Renal cortical epithelial cell (primary cell): ENCODE measurements around the gene FAM83C. TPM values are rescaled to one million over a fixed set of nuclear protein-coding genes. Genes with fewer than 3 reads are reported as not detected.
"Not testable (repeated sequence)": the region's sequence is repeated elsewhere in the genome, so short reads cannot be mapped to it uniquely, and the experiment has no call there.

Source experiments
- DNase-seq: peaks from one replicate; pipeline ENCODE4 v3.0.0-alpha.2; 2011; ENCODE audit warnings: low read depth
- total RNA-seq: library from RNA; depleted of rRNA; stranded (reverse); fragments of >200 nt; gene quantifications from 2 replicates; pipeline ENCODE4 v1.2.3, GENCODE V29; 2014

The FAM83C gene
- total RNA-seq, 1 donor from 2014 or later, result not detected

- DNase-seq, result no peak
These were observed 25.1 kb downstream of the FAM83C start for GRCh38 chr20:35267092-35267491.

DNA sequence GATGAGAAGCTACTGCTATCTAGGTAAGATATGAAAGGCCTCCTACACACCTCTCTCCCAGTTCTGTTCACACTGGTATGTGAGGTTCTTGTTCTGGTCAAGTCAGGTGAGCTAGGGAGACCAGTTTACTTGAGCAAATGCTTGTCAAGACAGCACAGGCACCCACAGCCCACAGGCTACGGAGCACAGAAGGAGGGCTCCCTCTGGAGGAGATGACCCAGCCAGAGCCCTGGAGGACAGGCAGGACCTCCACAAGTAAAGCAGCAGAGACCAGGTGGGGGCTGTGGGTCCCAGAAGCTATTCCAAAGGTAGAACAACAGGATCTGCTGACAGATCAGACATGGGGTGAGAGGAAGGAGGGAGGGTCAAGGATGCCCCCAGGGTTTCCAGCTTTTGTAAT, 27.5 kb downstream of the FAM83C start:
- peak; percentile 81 for DNase-seq

GRCh38 chr20:35263532-35264341, 28.5 kb downstream of the FAM83C start:
- peak; percentile 66 for DNase-seq

- DNase-seq, result peak; percentile 96
These were observed 29.3 kb downstream of the FAM83C start for GRCh38 chr20:35262731-35263531.

- not testable (repeated sequence) for DNase-seq
These were observed 29.9 kb downstream of the FAM83C start for GRCh38 chr20:35262321-35262720.

DNA sequence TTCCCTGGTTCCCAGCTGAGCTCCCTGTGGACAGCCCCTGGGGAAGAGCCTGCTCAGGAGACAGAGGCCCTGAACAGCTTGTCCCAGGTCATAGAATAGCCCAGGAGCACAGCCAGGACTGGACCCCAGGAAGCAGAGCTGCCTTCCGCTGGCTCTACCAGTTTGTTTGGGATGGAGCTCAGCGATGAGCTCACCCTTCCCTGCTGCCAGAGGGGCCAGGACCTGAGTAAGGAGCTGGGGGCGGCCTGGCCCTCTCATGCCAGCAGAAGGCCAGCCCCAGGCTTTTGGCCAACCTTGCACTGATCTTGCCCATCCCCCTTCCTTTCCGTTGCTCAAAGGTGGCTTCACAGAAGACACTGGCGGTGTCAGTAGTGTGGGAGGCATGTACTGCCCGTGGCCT, 31.8 kb downstream of the FAM83C start:
- DNase-seq, result no peak

DNA sequence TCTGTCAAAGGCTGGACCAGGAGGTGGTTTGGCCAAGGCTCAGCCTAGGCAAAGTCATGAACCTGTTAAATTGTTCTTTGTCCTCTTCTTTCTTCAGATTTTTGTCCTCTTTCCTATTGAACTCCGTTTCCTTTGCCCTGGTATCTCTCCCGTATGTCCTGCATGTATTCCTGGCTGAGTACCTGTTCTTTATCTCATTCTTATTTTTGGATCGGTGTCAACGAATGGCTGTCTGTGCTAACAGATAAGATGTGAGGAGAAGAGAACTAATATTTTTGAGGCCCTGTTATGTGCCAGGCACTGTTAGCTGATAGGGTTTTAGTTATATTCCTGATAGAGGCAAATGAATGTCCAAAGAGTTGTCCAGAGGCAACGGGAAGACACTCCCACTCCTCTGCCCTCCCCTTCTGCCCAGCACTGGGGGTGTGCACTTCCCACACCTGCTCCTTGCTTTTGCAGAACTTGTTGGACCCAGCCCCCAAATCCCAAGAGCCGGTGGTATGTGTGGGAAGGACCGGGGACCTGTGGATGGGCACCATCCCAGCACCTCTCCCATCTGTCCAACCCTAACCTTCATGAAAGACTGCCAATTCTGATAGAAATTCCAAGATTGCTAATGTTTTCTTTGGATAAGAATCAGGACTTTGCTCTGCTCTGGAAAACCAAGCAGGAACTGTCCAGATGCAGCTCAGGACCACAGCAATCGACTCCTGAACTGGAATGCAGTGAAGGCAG, 34.9 kb downstream of the FAM83C start:
- peak; percentile 50 for DNase-seq

DNA sequence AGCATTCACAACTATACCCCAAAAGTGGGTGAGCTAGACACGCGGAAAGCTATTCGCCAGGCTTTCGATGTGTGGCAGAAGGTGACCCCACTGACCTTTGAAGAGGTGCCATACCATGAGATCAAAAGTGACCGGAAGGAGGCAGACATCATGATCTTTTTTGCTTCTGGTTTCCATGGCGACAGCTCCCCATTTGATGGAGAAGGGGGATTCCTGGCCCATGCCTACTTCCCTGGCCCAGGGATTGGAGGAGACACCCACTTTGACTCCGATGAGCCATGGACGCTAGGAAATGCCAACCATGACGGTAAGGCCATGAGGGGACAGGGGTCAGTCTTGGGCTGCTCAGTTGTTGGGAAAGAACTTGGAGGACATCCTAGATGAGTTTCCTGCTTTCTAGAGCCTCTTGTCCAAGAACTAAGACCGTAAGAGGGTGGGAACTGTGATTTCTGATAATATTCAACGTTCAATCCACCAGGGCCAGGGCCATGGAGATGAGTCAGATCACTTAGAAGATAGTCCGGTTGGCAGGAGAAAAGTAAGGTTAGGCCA, 37.7 kb downstream of the FAM83C start:
- DNase-seq, result no peak

DNA sequence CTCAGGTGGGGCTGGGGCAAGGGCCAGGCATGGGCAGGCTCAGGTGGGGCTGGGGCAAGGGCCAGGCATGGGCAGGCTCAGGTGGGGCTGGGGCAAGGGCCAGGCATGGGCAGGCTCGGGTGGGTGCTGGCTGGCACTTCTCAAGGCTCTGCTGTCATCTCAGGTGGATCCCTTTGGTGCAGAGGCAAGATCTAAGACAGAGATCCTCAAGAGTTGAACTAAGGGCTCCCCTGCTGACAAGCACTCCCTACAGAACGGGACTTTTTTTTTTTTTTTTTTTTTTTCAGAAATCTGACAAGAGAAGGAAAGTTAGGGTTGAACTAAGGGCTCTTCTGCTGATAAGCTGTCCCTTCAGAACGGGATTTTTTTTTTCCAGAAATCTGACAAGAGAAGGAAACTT, 39.2 kb downstream of the FAM83C start:
- no peak for DNase-seq

DNA sequence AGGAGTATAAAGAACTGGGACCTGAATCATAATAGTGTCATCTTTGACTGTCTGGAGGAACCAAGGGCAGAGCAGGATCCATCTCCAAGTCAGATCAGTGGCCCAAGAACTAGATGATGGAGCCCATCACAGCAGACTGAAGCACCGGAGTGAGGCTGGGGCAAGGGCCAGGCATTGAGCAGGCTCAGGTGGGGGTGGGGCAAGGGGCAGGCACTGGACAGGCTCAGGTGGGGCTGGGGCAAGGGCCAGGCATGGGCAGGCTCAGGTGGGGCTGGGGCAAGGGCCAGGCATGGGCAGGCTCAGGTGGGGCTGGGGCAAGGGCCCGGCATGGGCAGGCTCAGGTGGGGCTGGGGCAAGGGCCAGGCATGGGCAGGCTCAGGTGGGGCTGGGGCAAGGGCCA, 39.6 kb downstream of the FAM83C start:
- not testable (repeated sequence) for DNase-seq

DNA sequence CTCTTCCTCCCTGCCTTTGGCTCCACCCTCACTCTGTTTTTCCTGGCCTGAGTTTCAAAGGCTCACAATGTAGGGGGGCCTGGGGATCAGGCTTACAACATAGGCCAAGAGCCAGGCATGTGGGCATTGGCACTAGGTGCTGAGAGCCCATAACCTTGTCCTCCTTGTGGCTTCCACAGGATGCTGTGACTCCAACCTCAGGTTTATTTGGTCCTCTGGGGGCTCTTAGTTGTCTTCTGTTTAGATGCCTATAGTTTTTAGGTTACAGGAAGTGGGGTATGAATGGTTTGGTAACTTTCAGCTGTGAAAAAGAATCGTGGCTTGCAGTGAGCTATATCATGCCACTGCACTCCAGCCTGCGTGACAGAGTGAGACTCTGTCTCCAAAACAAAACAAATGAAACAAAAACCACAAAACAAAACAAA, 40.2 kb downstream of the FAM83C start:
- no peak for DNase-seq

GRCh38 chr20:35251613-35251940, 40.6 kb downstream of the FAM83C start:
- no peak for DNase-seq

- peak; percentile 11 for DNase-seq
These were observed 43.4 kb downstream of the FAM83C start for GRCh38 chr20:35248641-35249475.

GRCh38 chr20:35246723-35247122, 45.5 kb downstream of the FAM83C start:
- DNase-seq, result no peak

- DNase-seq, result no peak
These were observed 48.2 kb downstream of the FAM83C start for GRCh38 chr20:35243986-35244385.

GRCh38 chr20:35243317-35243716, 48.9 kb downstream of the FAM83C start:
- no peak for DNase-seq

DNA sequence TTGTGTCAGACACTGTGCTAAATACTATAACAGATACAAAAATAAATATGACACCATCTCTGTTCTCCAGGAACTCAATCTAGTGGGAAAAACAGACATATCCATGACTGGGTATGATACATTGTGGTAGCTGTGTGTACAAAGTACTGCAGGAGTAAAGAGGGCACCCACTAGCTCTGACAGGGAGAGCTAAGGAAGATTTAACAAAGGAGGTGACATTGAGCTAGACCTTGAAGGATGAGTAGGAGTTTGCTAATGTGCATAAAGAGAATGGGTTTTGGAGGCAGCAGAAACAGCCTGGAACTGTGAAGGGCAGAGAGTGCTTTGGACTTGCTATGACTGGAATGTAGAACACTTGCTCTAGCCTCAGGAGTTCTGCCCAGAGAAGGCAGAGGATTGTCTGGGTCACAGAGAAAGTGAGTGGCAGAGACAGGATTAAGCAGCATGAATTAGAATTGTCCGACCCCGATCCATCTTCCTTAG, 51.4 kb downstream of the FAM83C start:
- no peak for DNase-seq

- DNase-seq, result peak; percentile 79
These were observed 52.0 kb downstream of the FAM83C start for GRCh38 chr20:35240083-35240810.

DNA sequence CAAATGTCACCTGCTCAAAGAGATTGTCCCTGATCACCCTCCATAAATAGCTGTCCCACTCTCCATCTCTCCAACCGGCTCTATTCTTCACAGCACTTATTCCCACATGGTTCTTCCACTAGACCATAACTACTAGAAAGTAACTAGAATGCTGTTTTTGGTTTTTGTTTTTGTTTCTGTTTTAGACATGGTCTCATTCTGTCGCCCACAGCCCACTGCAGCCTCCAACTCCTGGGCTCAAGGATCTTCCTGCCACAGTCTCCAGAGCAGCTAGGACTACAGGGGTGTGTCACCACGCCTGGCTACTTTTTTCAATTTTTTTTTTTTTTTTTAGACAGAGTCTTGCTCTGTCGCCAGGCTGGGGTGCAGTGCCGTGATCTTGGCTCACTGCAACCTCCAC, 53.5 kb downstream of the FAM83C start:
- DNase-seq, result no peak

- DNase-seq, result no peak
These were observed 54.1 kb downstream of the FAM83C start for GRCh38 chr20:35238170-35238569.
